ENCODE results near the gene PROK2. TPM values are rescaled to one million over a fixed set of nuclear protein-coding genes. Genes with fewer than 3 reads are reported as not detected.

PROK2 gene
- total and polyA plus RNA-seq, 2 donors (not counting 1 experiment from before 2014, with no cell fraction given) = 0.06 TPM; not detected in 1

- Histone ChIP-seq H3K4me1 (ENCODE audit: control insufficient read depth in 2 of 2, insufficient read depth in 2 of 2, low read length in 2 of 2) (no peaks in the 10 kb centered on the region), H3K27me3 (replicated peaks in 1 of 4; ENCODE audit: control extremely low read depth in 1 of 4, control insufficient read depth in 3 of 4, insufficient read depth in 4 of 4, low read length in 3 of 4) (peaks cover 0 to 3% (median 0%) of the 10 kb centered on the region in 4 experiments), H3K9me3 (ENCODE audit: control extremely low read depth in 1 of 3, control insufficient read depth in 2 of 3, insufficient read depth in 1 of 3, low read length in 2 of 3) (peaks cover 2 to 23% (median 17%) of the 10 kb centered on the region in 3 donors), H3K4me3 (ENCODE audit: control extremely low read depth in 1 of 5, extremely low read depth in 1 of 5, insufficient read depth in 1 of 5, low read depth in 2 of 5, low read length in 4 of 5) (no peak overlapping the region), H3K36me3 (replicated peaks in 1 of 2; ENCODE audit: control extremely low read depth in 1 of 2, control insufficient read depth in 1 of 2, extremely low read depth in 1 of 2, insufficient read depth in 2 of 2, low read length in 1 of 2) (no peaks in the 10 kb centered on the region), H3K4me2 (replicated peaks; ENCODE audit: low read depth, low read length, poor library complexity, severe bottlenecking) (no peak overlapping the region), H4K20me1 (ENCODE audit: control insufficient read depth, insufficient read depth, low read length, poor library complexity, severe bottlenecking) (no peaks in the 10 kb centered on the region), H2AFZ (ENCODE audit: insufficient read depth, low read depth, low read length, poor library complexity, severe bottlenecking) (no peak overlapping the region), H3K79me2 (ENCODE audit: control insufficient read depth, insufficient read depth, low read length) (no peaks in the 10 kb centered on the region), H3K9ac (ENCODE audit: low read length) (no peak overlapping the region), H3K27ac (ENCODE audit: low read length in 2 of 2) (no peak overlapping the region)
- Mint-ChIP-seq H3K27me3 (peaks cover 17% of the 10 kb centered on the region), H3K9me3 (ENCODE audit: insufficient read depth) (peaks cover 14% of the 10 kb centered on the region), H3K4me1 (no peaks in the 10 kb centered on the region), H3K27ac (no peak overlapping the region), H3K4me3 (no peak overlapping the region)
- intact Hi-C loops (cut with micrococcal nuclease) = no loop called here
- CTCF ChIA-PET = interaction anchor here (1.0 kb wide), 1 partner anchor 16 kb away, joined by 3 read pairs; no protein-coding TSS in a partner anchor
- POLR2A ChIA-PET = no interaction called here
- 60% methylated on average over 1 of the region's 3 CpGs for WGBS (ENCODE audit: insufficient coverage)
- no peak for TF ChIP-seq EZH2 (IDR thresholded peaks at IDR 0.05; ENCODE audit: borderline replicate concordance, insufficient read depth, low read depth, low read length, poor library complexity, severe bottlenecking)
- TF ChIP-seq CTCF (IDR thresholded peaks at IDR 0.05) = no peak
- no peak for ATAC-seq (ENCODE audit: low read depth)
- no peak for DNase-seq
Observed at GRCh38 chr3:71744738-71745137, 40.2 kb downstream of the PROK2 start.

- intact Hi-C loops (cut with micrococcal nuclease) = no loop called here
- ChIA-PET CTCF (interaction anchor here (0.6 to 0.9 kb wide), 2 partner anchors 11 to 88 kb away, joined by 3 read pairs; no protein-coding TSS in a partner anchor), POLR2A (no interaction called here)
- no peak overlapping the region for H3K4me3 Mint-ChIP-seq
- H3K9me3 Mint-ChIP-seq (ENCODE audit: insufficient read depth) = peaks cover 14% of the 10 kb centered on the region
- H3K4me1 Mint-ChIP-seq = no peaks in the 10 kb centered on the region
- no peak overlapping the region for H3K27ac ChIP-seq (ENCODE audit: low read length in 2 of 2)
- no peak overlapping the region for H3K9ac ChIP-seq (ENCODE audit: low read length)
- no peak overlapping the region for H3K4me3 ChIP-seq (ENCODE audit: control extremely low read depth in 1 of 5, extremely low read depth in 1 of 5, insufficient read depth in 1 of 5, low read depth in 2 of 5, low read length in 4 of 5)
- no peak for DNase-seq
- TF ChIP-seq CTCF (IDR thresholded peaks at IDR 0.05) = no peak
- no peak for TF ChIP-seq EZH2 (IDR thresholded peaks at IDR 0.05; ENCODE audit: borderline replicate concordance, insufficient read depth, low read depth, low read length, poor library complexity, severe bottlenecking)
- peaks cover 0 to 4% (median 0%) of the 10 kb centered on the region in 4 experiments for H3K27me3 ChIP-seq (replicated peaks in 1 of 4; ENCODE audit: control extremely low read depth in 1 of 4, control insufficient read depth in 3 of 4, insufficient read depth in 4 of 4, low read length in 3 of 4)
- no peaks in the 10 kb centered on the region for H3K36me3 ChIP-seq (replicated peaks in 1 of 2; ENCODE audit: control extremely low read depth in 1 of 2, control insufficient read depth in 1 of 2, extremely low read depth in 1 of 2, insufficient read depth in 2 of 2, low read length in 1 of 2)
- H3K27ac Mint-ChIP-seq = no peak overlapping the region
- no peak for ATAC-seq (ENCODE audit: low read depth)
- H3K4me2 ChIP-seq (replicated peaks; ENCODE audit: low read depth, low read length, poor library complexity, severe bottlenecking) = no peak overlapping the region
- H4K20me1 ChIP-seq (ENCODE audit: control insufficient read depth, insufficient read depth, low read length, poor library complexity, severe bottlenecking) = no peaks in the 10 kb centered on the region
- H3K4me1 ChIP-seq (ENCODE audit: control insufficient read depth in 2 of 2, insufficient read depth in 2 of 2, low read length in 2 of 2) = no peaks in the 10 kb centered on the region
- peaks cover 19% of the 10 kb centered on the region for H3K27me3 Mint-ChIP-seq
- no peak overlapping the region for H2AFZ ChIP-seq (ENCODE audit: insufficient read depth, low read depth, low read length, poor library complexity, severe bottlenecking)
- no CpG with 5 or more reads among the region's 1 CpG for WGBS (ENCODE audit: insufficient coverage)
- H3K9me3 ChIP-seq (ENCODE audit: control extremely low read depth in 1 of 3, control insufficient read depth in 2 of 3, insufficient read depth in 1 of 3, low read length in 2 of 3) = peaks cover 2 to 24% (median 17%) of the 10 kb centered on the region in 3 donors
- H3K79me2 ChIP-seq (ENCODE audit: control insufficient read depth, insufficient read depth, low read length) = no peaks in the 10 kb centered on the region
Observed at GRCh38 chr3:71742621-71743020, 42.3 kb downstream of the PROK2 start.

Data from B cell (primary cell).